Measurements from ENCODE around the gene TTL.
A peak's percentile ranks its signal among the peaks of the same experiment; 100 is the strongest.
"Not testable (repeated sequence)": the region's sequence is repeated elsewhere in the genome, so short reads cannot be mapped to it uniquely, and the experiment has no call there.

The TTL gene

GRCh38 chr2:112474844-112475486, 7.0 kb upstream of the TTL start:
- no peak for DNase-seq (ENCODE audit: low spot score)

DNA sequence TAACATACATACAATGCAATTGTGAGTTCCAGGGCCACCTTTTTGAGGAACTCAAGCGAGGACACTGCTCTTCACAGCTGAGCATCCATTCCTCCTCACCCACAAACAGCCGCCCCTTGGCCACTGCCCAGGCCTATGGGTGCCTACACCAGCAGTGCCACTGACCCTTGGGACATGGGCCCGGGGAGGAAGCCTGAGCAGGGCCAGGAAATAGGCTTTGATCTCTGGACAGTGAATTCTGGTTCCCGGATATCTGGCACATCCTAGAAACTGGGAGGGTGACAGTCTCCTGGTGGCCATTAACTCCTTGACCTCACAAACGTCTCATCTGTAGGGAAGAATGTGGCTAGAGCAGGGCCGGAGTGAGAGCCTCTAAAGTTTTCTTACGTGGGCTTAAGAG, 5.5 kb upstream of the TTL start:
- DNase-seq (ENCODE audit: low spot score), result no peak

DNA sequence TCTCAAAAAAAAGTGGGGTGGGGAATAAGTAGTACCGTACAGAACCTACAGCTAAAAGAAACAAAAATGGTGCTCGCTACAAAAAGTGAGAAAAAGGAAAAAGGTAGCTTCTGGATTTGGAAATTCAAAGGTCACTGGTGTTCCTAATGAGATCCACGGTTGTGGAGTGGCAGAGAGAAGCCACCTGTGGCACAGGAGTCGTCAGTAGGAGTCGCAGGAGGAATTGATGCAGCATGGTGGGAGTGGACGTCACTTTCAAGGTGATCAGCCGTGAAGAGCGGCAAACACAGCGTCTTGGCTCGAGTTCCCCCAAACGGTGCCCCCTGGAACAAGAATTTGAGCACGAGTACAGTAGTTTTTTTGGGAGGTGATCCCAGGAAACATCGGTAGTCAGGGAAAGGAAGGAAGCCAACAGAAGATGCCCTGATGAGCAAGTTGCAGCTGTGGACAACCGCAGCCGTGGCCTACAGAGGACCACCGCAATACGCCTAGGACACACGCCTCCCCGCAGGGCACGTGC, 1.4 kb upstream of the TTL start:
- peak; percentile 28 for DNase-seq (ENCODE audit: low spot score)

DNA sequence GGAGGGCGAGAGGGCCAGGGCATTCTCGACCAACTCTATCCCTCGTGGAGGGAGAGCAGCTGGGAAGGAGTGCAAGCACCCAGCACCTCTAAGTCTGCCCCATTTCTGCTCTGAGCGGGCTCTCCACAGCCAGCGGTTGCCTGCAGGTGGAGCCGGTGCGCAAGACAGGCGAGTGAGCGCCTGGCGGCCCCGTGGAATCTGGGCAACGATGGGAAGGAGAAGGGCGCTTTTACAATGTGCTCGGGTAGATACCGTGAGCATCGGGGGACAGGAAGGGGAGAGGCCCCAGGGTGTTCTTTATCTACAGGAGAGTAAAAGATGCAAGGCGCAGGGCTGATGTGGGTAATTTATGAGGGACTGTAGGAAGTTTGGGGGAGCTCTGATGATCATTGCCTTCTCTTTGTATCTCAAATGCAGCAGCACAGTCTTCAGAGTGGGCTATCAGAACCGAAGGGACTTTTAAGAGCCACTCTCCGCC, 867 bp upstream of the TTL start:
- peak; percentile 80 for DNase-seq (ENCODE audit: low spot score)

- peak; percentile 12 for DNase-seq (ENCODE audit: low spot score)
These were observed 519 bp downstream of the TTL start for GRCh38 chr2:112482309-112483041.

DNA sequence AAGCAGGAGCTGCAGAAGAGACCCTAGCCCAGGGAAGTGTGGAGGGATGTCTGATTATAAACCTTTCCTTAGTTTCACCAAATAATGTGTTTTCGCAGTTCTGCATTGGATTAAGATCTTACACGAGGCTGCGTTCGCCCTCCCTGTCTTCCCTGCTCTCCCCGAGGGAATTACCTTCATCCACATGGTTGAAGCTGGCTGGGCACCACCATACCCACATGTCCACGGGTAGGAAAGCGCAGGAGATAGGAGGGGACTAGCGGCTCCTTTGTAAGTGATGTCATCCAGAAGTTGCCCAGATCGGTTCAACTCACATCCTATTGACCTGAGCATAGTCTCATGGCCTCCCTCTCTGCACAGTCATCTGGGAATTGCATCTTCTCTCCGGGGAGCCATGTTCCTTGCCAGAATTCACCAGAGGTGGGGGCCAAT, 1.1 kb downstream of the TTL start:
- no peak for DNase-seq (ENCODE audit: low spot score)

DNA sequence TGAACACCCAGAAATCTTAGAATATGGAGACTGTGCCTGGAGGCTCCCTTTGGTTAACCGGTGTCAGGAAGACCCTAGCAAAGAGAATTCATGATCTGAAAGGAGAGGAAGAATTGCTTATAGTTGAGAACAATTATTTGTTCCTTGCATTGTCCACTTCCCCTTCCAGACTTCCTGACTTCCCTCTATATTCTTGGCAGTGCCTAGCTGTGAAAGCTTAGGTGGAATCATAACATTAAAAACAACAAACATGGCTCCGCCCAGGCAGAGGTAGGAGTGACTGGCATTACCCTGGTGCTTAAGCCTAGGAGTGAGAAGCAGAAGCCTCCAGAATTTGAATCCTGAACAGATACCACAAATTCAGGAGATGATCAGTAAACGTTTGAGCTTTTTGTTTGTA, 1.9 kb downstream of the TTL start:
- no peak for DNase-seq (ENCODE audit: low spot score)

DNA sequence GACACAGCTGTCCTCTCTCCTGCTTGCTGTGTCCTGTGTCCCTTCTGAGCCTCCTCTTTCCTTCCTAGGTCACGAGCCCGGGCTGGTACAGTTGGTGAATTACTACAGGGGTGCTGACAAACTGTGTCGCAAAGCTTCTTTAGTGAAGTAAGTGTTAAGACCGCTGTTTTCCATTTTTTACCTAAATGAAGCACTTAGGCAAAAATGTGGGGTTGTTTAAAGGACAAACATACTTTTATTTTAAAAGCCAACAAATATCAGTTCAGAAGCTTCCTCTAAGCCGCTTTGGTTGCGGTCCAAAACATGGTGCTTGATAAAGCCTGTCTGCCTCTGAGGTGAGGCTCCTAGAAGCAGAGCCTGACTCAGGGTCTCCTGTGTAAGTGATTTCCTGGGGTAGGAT, 3.9 kb downstream of the TTL start:
- no peak for DNase-seq (ENCODE audit: low spot score)

- no peak for DNase-seq (ENCODE audit: low spot score)
These were observed 4.9 kb downstream of the TTL start for GRCh38 chr2:112486895-112487294.

DNA sequence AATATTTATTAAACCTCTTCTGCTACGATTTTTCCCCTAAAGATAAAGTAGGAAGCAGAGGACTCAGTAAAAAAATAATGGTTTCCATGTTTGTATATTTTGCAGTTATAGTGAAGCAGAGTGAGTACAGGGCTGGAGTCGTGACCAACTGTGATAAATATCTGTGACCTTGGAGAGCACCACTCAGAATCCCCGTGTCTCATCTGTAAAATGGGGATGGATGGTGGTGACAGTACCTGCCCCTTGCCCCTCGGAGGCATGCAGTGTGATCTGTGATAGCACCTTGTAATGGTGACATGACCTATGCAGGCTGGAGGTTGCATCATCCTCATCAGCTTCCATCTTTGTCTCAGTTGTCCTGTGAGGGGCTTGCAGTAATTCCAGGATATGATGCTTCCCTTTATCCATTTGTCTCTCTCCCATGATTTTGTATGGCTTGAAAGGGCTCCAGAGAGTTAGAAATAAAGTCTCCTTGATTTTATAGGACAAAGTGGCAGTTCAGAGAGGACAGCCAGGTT, 5.5 kb downstream of the TTL start:
- DNase-seq (ENCODE audit: low spot score), result no peak

- no peak for DNase-seq (ENCODE audit: low spot score)
These were observed 6.2 kb downstream of the TTL start for GRCh38 chr2:112488201-112488600.

DNA sequence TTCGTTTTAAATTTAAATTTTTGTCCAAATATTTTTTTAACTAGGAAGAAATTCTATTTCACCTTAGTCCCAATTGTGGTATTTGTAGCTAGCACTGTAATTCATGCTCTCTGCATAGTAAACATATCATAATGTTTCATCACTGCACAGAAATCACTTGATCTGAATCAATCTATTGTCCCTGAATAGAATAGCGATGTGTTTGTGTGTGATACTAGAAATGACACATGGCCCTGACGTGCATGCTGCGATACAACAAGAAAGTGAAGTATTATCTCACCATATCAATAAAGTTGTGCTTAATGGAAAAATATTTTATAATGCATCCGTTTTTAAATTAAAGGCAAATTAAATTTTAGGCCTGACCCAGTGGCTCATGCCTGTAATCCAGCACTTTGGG, 10.0 kb downstream of the TTL start:
- no peak for DNase-seq (ENCODE audit: low spot score)

GRCh38 chr2:112493048-112493447, 11.1 kb downstream of the TTL start:
- DNase-seq (ENCODE audit: low spot score), result no peak

- DNase-seq (ENCODE audit: low spot score), result no peak
These were observed 12.1 kb downstream of the TTL start for GRCh38 chr2:112493858-112494648.

DNA sequence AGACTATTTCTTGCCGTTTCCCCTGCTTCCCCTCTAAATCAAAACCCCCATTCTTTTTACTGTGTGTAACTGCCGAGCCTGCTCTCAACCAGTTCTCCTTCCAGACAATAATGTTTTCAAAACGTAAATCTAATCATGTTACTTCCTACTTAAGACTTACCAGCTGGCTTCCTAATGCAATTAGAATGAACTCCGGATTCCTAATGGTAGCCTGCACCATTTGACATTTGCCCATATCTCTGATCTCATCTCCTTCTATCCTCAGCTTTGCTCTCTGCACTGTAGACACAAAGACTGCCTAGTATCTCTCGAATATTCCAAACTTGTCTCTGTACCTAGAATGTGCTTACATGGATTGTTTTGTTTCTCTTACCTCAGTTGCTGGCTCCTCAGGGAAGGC, 12.9 kb downstream of the TTL start:
- no peak for DNase-seq (ENCODE audit: low spot score)

GRCh38 chr2:112495878-112496277, 13.9 kb downstream of the TTL start:
- not testable (repeated sequence) for DNase-seq (ENCODE audit: low spot score)

GRCh38 chr2:112500850-112501484, 19.0 kb downstream of the TTL start:
- DNase-seq (ENCODE audit: low spot score), result peak; percentile 49

DNA sequence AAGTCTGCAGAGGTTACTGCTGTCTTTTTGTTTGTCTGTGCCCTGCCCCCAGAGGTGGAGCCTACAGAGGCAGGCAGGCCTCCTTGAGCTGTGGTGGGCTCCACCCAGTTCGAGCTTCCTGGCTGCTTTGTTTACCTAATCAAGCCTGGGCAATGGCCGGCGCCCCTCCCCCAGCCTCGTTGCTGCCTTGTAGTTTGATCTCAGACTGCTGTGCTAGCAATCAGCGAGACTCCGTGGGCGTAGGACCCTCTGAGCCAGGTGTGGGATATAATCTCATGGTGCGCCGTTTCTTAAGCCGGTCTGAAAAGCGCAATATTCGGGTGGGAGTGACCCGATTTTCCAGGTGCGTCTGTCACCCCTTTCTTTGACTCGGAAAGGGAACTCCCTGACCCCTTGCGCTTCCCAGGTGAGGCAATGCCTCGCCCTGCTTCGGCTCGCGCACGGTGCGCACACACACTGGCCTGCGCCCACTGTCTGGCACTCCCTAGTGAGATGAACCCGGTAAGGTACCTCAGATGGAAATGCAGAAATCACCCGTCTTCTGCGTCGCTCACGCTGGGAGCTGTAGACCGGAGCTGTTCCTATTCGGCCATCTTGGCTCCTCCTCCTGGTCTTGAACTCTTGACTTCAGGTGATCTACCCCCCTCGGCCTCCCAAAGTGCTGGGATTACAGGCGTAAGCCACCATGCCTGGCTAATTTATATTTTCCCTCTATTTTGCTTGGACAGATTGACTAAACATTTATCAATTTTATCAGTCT, 27.5 kb downstream of the TTL start:
- not testable (repeated sequence) for DNase-seq (ENCODE audit: low spot score)

DNA sequence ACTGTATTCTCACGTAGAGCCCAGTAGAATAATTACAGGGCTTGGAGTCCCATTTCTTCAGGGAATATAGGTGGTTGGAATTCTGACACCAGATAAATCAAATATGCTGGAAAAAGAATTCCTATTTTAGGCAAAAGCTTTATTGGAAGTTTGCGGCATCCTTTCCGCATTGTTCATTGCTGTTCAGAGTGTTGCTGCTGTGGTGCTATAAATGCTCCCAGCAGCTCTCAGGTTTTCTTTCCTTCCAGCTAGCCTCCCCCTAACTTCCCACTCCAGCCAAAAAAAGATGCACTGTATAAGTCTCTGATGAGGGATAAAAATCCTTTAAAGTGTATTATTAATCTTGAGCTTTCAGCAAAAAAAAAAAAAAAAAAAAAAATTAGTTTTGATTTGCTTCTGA, 34.8 kb downstream of the TTL start:
- no peak for DNase-seq (ENCODE audit: low spot score)

DNA sequence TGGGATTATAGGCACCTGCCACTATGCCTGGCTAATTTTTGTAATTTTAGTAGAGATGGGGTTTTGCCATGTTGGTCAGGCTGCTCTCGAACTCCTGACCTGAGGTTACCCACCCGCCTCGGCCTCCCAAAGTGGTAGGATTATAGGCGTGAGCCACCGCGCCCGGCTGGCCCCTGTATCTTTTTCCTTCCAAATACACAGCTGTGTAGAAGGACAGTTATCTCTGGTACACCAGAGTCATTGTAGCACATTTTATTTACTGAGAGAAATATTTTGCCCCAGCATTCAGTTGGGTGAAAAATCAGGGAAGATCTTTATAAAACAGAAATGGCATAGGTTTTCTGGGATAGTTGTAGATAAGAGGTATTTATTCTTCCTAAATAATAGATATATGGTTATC, 36.9 kb downstream of the TTL start:
- no peak for DNase-seq (ENCODE audit: low spot score)

GRCh38 chr2:112519506-112519905, 37.5 kb downstream of the TTL start:
- no peak for DNase-seq (ENCODE audit: low spot score)
